ENCODE data around the gene SNCAIP. TPM values are rescaled to one million over a fixed set of nuclear protein-coding genes. Genes with fewer than 3 reads are reported as not detected.
A peak's percentile ranks its signal among the peaks of the same experiment; 100 is the strongest.

The SNCAIP gene
- total and polyA plus RNA-seq, 2 donors (not counting 1 experiment from before 2014, with no cell fraction given): 1.3 to 4.1 TPM

DNA sequence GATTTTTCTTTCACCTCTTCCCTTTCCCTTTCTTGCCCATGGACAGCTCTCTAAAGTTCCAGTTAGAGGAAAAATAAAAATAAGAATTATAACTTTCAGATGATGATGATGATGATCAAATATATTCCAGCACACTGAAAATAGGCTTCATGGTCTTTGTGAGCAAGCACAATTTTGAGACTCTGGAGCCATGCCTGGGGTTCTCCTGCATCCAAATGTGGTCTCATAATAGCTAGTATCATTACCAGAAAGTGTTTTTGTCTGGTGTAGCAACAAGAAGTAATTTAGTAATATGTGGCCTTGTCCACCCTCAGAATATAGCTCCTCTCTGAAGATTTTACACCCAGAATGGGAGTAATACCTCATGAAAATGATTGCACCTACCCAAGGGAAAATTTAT lies 150.4 kb downstream of the SNCAIP start:
- H3K4me1 ChIP-seq (ENCODE audit: control insufficient read depth, extremely low read depth, insufficient read depth, low read length): no peaks in the 10 kb centered on the region
- H3K4me2 ChIP-seq (ENCODE audit: extremely low read depth, insufficient read depth, low read length): no peak overlapping the region
- no peaks in the 10 kb centered on the region for H3K79me2 ChIP-seq (ENCODE audit: control insufficient read depth, insufficient read depth, low read length)
- no peak overlapping the region for H3K9ac ChIP-seq (ENCODE audit: insufficient read depth, low read length)
- no peak overlapping the region for H3K27ac ChIP-seq (ENCODE audit: insufficient read depth, low read length)
- H3K4me3 ChIP-seq (replicated peaks in 1 of 4; ENCODE audit: control extremely low read depth in 1 of 4, insufficient read depth in 1 of 4, low read depth in 3 of 4, low read length in 4 of 4): no peak overlapping the region
- H2AFZ ChIP-seq (ENCODE audit: low read length): no peak overlapping the region
- no peaks in the 10 kb centered on the region for H3K9me3 ChIP-seq (ENCODE audit: control insufficient read depth, insufficient read depth, low read depth, low read length)
- no peaks in the 10 kb centered on the region for H3K36me3 ChIP-seq (ENCODE audit: control insufficient read depth, insufficient read depth, low read length)
- TF ChIP-seq, protein P1, sequence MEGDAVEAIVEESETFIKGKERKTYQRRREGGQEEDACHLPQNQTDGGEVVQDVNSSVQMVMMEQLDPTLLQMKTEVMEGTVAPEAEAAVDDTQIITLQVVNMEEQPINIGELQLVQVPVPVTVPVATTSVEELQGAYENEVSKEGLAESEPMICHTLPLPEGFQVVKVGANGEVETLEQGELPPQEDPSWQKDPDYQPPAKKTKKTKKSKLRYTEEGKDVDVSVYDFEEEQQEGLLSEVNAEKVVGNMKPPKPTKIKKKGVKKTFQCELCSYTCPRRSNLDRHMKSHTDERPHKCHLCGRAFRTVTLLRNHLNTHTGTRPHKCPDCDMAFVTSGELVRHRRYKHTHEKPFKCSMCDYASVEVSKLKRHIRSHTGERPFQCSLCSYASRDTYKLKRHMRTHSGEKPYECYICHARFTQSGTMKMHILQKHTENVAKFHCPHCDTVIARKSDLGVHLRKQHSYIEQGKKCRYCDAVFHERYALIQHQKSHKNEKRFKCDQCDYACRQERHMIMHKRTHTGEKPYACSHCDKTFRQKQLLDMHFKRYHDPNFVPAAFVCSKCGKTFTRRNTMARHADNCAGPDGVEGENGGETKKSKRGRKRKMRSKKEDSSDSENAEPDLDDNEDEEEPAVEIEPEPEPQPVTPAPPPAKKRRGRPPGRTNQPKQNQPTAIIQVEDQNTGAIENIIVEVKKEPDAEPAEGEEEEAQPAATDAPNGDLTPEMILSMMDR (conservative IDR thresholded peaks at IDR 0.05 in 1 of 2, IDR thresholded peaks at IDR 0.05 in 1 of 2; ENCODE audit: low read depth in 1 of 2, low read length in 2 of 2): no peak
- TF ChIP-seq EZH2 (IDR thresholded peaks at IDR 0.05; ENCODE audit: low read length, missing control alignments): no peak
- no peak for DNase-seq (ENCODE audit: low read depth in 2 of 2)
- no peaks in the 10 kb centered on the region for H4K20me1 ChIP-seq (ENCODE audit: control insufficient read depth, extremely low read depth, insufficient read depth, low read length)
- H3K27me3 ChIP-seq (ENCODE audit: control insufficient read depth, insufficient read depth, low read length): no peaks in the 10 kb centered on the region

DNA sequence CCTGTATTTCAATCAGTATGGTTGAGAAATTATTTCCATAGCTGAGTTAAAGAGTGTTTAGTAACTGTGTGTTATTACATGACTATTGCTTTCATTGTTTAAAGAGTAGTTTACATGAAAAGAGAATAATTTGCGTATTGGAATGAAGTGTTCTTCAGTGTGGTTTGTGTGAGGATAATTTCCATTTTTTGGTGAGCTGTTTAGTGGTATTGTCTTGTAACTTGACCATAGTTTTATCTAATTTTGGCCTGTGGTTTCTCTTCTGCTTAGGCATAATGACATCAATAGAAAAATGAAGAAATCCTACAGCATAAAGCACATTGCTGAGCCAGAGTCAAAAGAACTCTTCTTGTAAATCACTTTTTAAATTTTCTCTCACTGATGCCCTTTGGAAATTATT lies 151.2 kb downstream of the SNCAIP start:
- Histone ChIP-seq H3K36me3 (ENCODE audit: control insufficient read depth, insufficient read depth, low read length) (no peaks in the 10 kb centered on the region), H3K9ac (ENCODE audit: insufficient read depth, low read length) (no peak overlapping the region), H3K4me3 (replicated peaks in 1 of 4; ENCODE audit: control extremely low read depth in 1 of 4, insufficient read depth in 1 of 4, low read depth in 3 of 4, low read length in 4 of 4) (no peak overlapping the region), H3K9me3 (ENCODE audit: control insufficient read depth, insufficient read depth, low read depth, low read length) (no peaks in the 10 kb centered on the region), H3K27ac (ENCODE audit: insufficient read depth, low read length) (no peak overlapping the region), H3K4me2 (ENCODE audit: extremely low read depth, insufficient read depth, low read length) (no peak overlapping the region), H3K79me2 (ENCODE audit: control insufficient read depth, insufficient read depth, low read length) (no peaks in the 10 kb centered on the region), H3K4me1 (ENCODE audit: control insufficient read depth, extremely low read depth, insufficient read depth, low read length) (no peaks in the 10 kb centered on the region), H3K27me3 (ENCODE audit: control insufficient read depth, insufficient read depth, low read length) (no peaks in the 10 kb centered on the region), H2AFZ (ENCODE audit: low read length) (no peak overlapping the region), H4K20me1 (ENCODE audit: control insufficient read depth, extremely low read depth, insufficient read depth, low read length) (no peaks in the 10 kb centered on the region)
- no peak for TF ChIP-seq EZH2 (IDR thresholded peaks at IDR 0.05; ENCODE audit: low read length, missing control alignments)
- TF ChIP-seq, protein P1 (conservative IDR thresholded peaks at IDR 0.05 in 1 of 2, IDR thresholded peaks at IDR 0.05 in 1 of 2; ENCODE audit: low read depth in 1 of 2, low read length in 2 of 2): no peak
- DNase-seq (ENCODE audit: low read depth in 2 of 2): peak; percentile 78 to 89

DNA sequence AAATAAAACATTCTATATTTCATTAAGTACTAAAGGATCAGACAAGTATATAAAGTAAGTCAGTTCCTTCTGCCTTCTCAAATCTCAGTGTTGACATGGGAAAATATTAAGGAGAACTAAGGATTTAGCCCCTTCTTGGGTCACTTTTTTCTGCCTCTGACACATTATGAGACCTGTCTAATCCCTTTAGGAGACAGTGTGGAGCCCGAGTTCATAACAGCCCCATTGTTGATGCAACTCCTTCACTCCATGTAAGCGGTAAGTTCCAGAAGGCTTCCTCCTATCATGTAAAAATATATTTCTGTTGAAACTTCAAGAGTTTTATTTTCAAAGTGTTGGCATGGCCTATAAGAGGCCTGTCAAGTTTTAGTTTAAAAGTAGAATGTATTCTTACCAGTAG lies 152.2 kb downstream of the SNCAIP start:
- TF ChIP-seq, protein P1 (conservative IDR thresholded peaks at IDR 0.05 in 1 of 2, IDR thresholded peaks at IDR 0.05 in 1 of 2; ENCODE audit: low read depth in 1 of 2, low read length in 2 of 2): no peak
- no peak for TF ChIP-seq EZH2 (IDR thresholded peaks at IDR 0.05; ENCODE audit: low read length, missing control alignments)
- Histone ChIP-seq H3K4me2 (ENCODE audit: extremely low read depth, insufficient read depth, low read length) (no peak overlapping the region), H3K4me3 (replicated peaks in 1 of 4; ENCODE audit: control extremely low read depth in 1 of 4, insufficient read depth in 1 of 4, low read depth in 3 of 4, low read length in 4 of 4) (no peak overlapping the region), H3K4me1 (ENCODE audit: control insufficient read depth, extremely low read depth, insufficient read depth, low read length) (no peaks in the 10 kb centered on the region), H3K9me3 (ENCODE audit: control insufficient read depth, insufficient read depth, low read depth, low read length) (no peaks in the 10 kb centered on the region), H4K20me1 (ENCODE audit: control insufficient read depth, extremely low read depth, insufficient read depth, low read length) (no peaks in the 10 kb centered on the region), H3K27ac (ENCODE audit: insufficient read depth, low read length) (no peak overlapping the region), H2AFZ (ENCODE audit: low read length) (no peak overlapping the region), H3K9ac (ENCODE audit: insufficient read depth, low read length) (no peak overlapping the region), H3K36me3 (ENCODE audit: control insufficient read depth, insufficient read depth, low read length) (no peaks in the 10 kb centered on the region), H3K79me2 (ENCODE audit: control insufficient read depth, insufficient read depth, low read length) (no peaks in the 10 kb centered on the region), H3K27me3 (ENCODE audit: control insufficient read depth, insufficient read depth, low read length) (no peaks in the 10 kb centered on the region)
- no peak for DNase-seq (ENCODE audit: low read depth in 2 of 2)

Measured in fibroblast of lung (primary cell).